GM12872 (cell line): Measurements from ENCODE around the gene REG4.

ENCODE experiments used
- TF ChIP-seq, protein P1 (sequence below): IDR thresholded peaks from 3 replicates; pipeline ENCODE4 v1.5.1; 2011; ENCODE audit warnings: low read depth, mild to moderate bottlenecking, low read length, moderate library complexity; ENCODE audit not compliant: insufficient read depth

The REG4 gene

DNA sequence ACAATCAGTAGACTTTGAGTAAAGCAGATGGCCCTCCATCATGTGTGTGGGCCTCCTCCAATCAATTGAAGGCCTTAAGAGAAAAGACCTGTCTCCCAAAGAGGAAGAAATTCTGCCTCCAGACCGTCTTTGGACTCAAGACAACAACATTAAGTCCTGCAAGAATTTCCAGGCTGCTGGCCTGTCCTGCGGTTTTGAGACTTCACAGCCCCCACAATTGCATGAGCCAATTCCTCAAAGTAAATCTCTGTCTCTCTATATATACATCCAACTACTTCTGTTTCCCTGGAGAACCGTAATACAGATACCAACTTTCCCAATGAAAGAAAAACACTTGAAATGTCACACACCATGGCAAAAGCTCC is 16.4 kb downstream of the REG4 start:
- TF ChIP-seq, protein P1, sequence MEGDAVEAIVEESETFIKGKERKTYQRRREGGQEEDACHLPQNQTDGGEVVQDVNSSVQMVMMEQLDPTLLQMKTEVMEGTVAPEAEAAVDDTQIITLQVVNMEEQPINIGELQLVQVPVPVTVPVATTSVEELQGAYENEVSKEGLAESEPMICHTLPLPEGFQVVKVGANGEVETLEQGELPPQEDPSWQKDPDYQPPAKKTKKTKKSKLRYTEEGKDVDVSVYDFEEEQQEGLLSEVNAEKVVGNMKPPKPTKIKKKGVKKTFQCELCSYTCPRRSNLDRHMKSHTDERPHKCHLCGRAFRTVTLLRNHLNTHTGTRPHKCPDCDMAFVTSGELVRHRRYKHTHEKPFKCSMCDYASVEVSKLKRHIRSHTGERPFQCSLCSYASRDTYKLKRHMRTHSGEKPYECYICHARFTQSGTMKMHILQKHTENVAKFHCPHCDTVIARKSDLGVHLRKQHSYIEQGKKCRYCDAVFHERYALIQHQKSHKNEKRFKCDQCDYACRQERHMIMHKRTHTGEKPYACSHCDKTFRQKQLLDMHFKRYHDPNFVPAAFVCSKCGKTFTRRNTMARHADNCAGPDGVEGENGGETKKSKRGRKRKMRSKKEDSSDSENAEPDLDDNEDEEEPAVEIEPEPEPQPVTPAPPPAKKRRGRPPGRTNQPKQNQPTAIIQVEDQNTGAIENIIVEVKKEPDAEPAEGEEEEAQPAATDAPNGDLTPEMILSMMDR = no peak

DNA sequence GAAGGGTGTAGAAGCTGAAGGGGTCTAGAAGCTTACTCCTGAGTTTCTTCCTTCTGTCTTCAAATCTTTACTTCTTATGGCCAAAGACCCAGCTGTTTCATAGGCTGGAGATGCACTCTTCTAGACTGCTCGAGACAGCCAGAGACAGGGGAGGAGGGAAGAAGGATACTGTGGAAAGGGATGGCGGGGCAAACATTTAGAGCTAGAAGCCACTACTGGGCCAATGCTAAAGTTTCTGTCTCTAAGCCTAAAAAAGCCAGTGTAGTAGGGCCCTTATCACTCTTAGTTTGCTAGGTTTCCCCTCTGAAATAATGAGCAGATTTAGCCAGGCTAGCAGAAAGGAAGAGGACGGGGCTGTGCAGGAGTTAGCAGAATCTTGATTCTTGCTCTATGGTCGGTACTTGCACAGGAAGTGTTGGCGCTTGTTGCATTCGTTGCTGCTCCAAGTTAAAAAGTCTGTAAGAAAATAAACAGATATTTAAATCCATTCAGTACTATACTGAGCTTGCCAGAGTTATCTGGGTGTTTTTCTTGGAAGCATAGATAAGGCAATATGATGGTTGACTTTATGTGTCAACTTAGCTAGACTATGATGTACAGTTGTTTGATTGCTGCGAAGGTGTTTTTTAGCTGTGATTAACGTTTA is 16.9 kb downstream of the REG4 start:
- TF ChIP-seq, protein P1 = no peak

DNA sequence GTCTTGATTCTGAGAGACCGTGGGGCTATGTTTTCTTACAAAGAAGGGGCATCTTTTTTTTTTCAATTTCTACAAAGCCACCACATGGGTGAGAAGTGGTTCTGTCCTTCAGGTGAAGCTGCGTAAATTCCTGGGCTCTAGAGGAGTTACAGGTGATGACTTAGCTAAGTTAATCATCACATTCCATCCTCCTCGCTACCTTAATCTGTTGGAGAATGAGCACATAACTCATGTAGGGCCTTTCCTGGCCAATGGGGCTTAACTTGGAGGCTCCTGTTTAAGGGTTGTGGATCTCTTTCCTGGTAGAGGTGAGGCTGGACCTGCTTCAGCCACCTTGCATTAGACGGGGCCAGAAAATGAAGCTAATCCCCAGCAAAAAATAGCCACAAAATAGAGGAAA is 19.9 kb downstream of the REG4 start:
- TF ChIP-seq, protein P1 = no peak

DNA sequence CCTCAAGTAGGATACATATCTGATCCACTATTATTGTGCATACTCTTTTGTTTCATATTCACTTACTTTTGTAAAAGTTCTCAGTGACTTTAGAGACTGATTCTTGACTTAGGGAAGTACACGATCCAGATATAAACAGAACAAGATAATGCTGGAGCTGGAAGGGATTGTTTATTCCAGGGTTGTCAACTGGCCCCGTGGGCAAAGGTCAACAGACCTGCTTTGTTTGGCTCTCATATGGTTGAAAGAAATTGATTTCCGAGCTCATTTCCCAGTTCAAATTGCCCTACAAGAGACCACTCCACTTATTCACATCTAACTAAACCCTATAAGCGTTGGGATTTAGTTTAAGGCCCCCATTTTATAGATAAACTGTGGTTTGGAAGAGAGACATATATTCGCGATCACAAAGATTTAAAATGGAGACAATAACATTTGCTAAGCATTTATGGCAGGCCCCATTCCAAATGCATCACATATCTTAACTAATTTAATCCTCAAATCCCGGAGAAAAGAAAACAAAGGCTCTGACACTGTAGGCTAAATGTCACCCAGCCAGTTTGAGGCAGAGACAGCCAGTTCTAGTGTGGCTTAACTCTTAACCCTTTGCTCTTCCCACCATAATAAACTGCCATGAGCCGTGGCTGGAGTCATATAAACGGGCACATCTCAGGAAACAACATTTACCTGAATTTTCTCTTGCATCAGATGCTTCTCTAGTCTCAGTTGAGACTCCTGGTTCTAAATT is 20.6 kb downstream of the REG4 start:
- TF ChIP-seq, protein P1 = no peak

DNA sequence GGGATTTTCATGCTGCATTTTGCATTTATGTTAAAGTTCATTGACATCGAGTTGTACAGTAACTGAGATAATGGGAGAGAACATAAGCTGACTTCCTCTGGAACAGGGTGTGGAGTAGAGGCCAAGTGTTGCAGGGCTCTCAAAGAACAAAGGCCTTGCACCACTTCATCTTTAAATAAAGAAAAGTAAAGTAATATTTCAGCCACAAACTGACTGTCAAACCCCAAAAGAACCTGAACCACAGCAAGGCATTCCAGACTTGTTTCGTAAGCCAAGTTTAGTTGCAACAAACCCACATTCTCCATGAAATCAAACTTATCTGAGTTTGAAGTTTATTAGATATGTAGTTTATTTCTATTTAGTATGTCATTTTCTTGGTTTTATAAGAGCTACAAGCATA is 23.5 kb downstream of the REG4 start:
- TF ChIP-seq, protein P1 = no peak

DNA sequence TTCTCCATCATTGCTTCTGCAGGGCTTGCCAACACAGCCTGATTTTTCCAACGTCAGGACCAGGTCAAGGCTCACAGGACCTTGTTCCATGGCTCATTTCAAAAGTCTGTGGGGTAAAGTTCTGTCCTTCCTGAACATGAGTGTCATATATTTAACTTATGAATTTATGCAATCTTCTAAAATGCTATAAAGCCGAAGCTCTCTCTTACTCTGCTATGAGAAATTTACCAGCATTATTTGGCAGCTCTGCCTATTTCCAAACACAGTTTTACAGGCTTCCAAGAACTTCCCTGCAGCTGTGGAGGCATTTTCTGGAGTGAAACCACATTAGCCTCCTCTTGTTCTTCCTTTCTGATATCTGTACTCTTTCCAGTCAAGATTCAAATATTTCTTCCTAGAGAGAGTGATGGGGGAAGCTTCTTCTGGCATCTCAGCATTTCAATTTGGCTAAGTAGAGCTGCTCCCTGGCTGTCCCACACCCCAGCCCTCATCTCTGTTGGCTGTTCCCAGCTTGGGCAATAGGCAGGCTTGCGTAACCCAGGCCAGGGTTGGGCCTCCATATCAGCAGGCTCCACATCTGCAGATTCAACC is 27.0 kb downstream of the REG4 start:
- TF ChIP-seq, protein P1 = no peak

DNA sequence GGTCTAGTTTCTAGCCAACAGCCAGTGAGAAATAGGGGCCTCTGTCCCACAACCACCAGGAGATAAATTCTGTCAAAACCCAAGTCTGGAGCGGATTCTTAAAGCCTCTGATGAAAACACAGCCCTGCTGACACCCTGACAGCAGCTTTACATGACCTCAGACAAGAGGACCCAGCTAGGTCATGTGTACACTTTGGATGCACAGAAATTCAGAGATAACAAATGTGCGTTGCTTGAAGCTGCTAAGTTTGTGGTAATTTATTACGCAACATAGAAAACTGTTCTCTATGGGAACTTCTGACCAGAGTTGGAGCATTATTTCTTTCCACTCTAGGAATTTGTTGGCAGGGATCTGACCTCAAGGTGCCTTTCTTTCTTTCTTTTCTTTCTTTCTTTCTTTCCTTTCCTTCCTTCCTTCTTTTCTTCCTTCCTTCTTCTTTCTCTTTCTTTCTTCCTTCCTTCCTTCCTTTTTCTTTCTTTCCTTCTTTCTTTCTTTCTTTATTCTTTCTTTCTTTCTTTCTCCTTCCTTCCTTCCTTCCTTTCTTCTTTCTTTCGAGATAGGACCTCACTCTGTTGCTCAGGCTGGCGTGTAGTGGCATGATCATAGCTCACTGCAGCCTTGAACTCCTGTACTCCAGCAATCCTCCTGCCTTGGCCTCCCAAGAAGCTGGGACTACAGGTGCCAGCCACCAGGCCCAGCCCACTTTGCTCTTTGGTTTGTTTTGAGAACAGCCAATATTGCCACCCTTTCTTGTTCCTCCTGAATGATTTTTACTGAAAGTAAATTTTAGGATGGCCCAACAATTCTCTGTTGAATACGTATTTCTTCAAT is 27.7 kb downstream of the REG4 start:
- TF ChIP-seq, protein P1 = no peak
